Activated CD4-positive, alpha-beta T cell treated with anti-CD3 and anti-CD28 coated beads, Interleukin-2, Interleukin-6, amounts not matched to agents 100 ng/mL and 50 ng/mL, durations not matched to agents 16 hours and 8 hours (primary cell): ENCODE data around the gene PLEKHG1.

Experiments used
- DNase-seq: peaks from one replicate; pipeline ENCODE4 v3.0.0-alpha.2; 2020

Gene PLEKHG1

DNA sequence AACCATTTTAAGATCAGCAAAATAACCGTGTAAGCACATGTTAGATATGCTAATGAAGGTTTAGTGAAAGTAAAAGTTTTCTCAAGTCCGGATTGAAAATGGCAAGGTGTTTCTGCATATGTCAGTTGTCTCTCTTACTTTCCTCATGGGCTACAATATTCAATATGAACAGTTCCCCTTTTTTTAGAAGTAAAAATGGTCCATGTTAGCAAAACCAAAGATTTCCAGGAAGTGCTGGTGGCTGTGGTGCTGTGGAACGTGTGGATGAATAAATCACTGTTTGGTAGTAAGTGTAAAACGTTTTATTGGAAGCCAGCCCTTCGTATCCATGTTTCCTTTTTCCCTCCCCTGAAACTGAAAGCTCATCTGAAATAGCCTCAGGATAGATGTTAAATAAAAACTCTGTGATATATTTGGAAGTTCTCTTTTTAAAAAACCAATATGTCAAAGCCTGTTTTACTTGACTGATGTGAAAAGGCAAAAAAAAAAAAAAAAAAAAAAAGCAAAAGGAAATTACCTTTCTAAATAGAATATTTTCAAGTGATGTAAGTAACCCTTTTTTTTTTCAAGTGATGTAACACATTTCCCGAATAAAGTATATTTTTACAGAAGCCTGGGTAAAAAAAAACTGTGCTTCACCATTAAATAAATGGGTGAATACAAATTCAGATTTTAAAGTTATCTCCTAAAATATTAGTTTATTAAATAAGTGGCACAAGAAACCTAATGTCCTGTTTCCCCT, 41.9 kb downstream of the PLEKHG1 start:
- no peak for DNase-seq

DNA sequence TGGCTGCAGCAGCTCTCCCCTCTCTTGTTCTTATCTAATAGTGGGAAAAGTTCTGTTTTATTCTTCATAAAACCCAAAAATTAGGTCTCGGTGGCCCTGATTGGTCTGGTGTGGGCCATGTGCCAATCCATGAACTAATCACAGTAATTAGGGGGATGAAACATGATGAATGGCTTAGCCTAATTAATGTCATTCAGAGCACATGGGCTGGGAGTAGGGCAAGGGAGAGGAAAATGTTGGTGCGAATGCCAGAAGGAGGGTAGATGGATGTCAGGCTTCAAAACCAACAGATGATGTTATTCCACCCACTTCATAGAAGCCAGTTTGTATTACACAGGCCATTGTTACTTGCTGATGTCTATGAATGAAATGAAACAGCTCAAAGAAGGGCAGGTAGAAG, 46.5 kb downstream of the PLEKHG1 start:
- DNase-seq = no peak

DNA sequence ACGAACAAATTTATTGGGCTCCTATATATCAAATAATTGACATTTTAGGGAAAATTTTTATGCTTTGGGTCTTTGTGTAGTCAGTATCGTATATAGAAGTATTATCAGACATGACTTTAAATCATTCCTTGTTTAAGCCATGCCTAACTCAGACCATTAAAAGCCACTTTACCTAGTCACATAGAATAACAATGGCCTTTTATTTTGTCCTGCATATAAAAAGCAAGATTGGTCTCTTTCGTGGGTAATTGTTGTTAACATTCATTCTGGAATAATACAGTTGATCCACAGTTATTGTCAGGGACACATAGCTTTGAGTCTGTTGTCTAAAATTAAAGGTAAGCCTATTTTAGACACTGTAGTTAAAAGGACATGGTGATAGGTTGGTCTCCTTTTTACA, 47.4 kb downstream of the PLEKHG1 start:
- no peak for DNase-seq
